GM08714 (cell line): ENCODE measurements around the gene TOM1L2.

Experiments used
- H3K4me3 ChIP-seq: fragments of 200-500 bp; sonication (Bioruptor generic); 2 replicates; pipeline ENCODE4 v1.5.1; 2014; ENCODE audit warnings: mild to moderate bottlenecking, low read length, inconsistent platforms
- ZNF274 ChIP-seq: IDR thresholded peaks from 2 replicates; pipeline ENCODE4 v1.6.1; 2012; ENCODE audit warnings: mild to moderate bottlenecking, low read depth, low read length

The TOM1L2 gene

DNA sequence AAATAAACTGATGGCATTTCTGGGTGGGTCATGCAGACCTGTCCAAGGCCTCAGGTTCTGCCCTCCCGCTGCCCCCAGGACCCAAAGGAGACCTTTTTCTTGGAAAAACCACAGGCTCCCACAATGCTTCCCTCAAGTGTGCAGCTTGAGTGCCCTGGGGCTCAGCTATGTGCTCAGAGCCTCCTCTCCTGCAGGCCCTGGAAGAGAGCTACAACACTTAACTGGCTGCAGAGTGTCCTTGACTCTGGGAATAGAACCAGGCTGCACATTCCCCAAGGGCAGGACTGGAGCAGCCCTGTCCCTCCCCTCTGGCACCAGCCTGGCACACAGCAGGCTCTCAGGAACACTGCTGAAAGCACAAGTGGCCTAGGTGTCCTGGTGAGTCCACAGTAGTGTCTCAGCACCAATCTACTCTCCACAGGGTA is 130.6 kb downstream of the TOM1L2 start:
- no peak for TF ChIP-seq ZNF274

DNA sequence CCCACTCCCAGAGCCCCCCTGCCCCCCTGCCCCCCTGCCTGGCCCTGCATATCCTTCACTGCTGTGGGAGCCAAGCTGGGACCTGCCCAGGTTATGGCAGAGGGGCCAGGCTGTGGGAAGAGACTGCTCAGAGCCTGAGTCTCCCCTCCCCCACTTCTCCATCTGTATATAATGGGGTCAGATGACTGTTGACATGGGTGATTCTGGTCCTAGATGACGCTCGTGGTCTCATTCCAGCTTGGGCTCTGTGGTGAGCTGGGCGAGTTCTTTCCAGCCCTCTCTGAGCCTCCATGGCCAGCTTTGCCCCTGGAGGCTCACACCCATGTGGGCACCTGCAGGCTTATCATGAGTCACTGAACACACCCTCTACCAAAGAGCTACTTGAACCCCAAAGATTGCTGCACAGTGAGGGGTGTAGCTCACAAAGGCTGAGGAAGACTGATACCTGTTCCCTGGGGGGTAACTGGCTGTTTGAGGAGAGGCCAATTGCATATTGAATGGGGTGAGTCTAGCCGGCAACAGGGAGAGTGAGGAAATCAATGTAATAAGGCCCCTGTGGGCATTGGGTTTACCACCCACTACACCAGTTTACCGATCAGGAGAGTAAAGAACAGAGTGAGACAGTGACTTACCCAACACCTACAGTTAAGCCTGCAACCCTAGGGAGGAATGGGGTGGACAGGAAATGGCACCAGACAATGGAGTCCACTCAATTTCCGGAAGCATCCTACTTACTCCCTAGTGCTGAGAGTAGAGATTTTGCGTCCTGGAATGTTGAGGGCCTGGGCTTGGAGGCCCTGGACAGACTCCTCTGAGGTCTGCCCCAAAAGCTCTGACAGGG is 131.2 kb downstream of the TOM1L2 start:
- H3K4me3 ChIP-seq: no peak overlapping the region
- no peak for TF ChIP-seq ZNF274

More for the DNA sequence above, 130.6 kb downstream of the TOM1L2 start:
- H3K4me3 ChIP-seq: no peak overlapping the region

DNA sequence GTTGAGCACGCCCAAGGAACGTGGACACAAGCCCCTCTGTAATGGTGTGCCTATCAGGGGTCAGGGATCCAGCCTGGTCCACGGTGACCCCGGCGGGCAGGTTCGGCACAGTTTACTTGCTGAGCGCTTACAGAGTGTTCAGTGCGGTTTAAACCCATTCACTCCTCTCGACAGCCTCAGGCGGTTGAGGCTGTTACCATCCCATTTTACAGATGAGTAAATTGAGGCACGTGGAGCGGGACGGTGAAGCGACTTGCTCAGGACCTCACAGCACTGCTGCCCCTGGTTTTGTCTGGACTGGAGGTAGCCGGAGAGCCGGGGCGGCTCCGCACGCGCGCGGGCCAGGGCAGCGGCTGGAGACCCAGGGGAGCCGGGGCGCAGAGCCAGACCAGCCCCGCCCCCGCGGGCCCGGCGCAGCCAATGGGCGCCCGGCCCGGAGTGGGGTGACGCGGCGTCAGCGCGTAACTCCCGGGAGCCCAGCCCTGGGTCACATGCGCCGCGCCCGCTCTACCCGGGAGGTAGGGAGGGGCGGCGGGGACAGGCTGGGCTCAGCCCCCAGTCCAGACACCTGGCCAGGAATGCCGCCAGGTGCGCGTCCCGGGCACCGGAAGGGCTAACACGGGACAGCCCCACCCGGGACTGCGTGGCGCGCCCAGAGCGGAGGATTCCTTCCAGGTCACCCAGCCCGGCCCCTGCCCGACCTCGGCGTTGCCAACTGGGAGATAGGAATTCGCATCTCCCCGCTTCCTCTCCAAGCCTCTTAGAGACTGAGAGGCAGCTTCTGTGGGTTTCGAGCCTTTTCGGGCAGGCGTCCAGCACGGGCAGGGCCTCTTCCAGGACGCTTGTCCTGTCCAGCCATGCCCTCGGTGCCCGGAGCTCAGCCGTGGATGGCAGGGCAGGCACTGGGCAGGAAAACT is 132.2 kb downstream of the TOM1L2 start:
- peak overlapping the region; percentile 36; the same call in 1 of the 2 replicates for H3K4me3 ChIP-seq
- TF ChIP-seq ZNF274: no peak

DNA sequence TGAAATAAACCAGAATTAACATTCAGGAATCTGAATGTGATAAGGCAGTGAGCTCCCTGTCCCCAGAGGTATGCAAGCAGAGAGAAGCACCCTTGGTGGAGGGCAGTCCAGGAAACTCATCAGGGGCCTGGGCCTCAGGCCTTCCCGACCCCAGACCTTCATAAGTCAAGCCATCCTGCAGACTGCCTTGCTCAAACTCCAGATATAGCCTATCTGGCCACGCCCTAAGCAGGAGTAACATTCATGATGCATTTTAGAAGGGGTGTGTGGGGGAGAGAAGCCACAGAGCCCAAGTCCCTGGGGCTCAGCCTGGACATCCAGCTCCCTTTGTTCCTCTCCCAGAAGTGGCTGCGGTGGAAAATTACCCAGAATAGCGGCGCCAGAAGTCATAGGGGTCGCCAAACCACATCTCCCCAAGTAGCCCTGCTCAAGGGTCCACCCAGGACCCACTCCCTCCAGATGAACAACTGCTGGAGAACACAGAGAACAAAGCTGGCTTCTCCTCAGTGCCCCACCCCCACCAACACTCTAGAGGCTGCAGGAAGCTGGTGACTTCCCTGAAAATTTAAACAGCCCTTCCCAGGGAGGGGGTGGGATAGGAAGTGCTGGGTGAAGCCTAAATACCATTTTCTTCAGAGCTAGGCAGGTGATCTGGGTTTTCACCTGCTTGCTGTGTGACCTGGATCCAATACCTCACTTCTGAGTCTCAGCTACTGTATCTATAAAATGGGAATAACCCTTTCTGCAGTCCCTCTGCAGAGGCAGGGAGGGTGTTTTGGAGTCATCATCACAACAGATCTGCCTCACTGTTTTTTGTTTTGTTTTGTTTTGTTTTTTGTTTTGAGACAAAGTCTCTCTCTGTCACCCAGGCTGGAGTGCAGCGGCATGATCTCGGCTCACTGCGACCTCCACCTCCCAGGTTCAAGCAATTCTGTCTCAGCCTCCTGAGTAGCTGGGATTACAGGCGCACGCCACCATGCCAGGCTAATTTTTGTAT is 133.9 kb downstream of the TOM1L2 start:
- no peak for TF ChIP-seq ZNF274
- no peak overlapping the region for H3K4me3 ChIP-seq

DNA sequence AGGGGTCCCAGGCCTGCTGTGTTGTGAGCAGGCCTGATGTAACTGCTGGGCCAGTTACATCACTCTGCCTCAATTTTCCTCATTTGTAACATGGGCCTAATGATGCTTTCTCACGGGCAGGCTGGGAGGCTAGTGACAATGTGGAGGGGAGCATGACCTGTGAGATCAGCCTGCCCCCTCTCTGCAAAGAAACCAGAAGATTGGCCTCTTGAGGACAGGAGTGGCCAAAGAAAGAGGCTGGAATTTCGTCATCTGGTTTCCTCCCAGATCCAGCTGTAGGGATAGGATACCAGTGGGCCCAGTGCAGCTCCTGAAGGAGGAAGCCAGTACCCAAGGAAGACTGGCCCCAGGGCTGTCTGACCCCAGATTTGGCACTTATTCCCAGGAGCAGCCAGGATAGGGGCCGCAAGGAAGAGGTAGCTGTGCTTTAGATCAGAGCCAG is 134.8 kb downstream of the TOM1L2 start:
- H3K4me3 ChIP-seq: no peak overlapping the region

DNA sequence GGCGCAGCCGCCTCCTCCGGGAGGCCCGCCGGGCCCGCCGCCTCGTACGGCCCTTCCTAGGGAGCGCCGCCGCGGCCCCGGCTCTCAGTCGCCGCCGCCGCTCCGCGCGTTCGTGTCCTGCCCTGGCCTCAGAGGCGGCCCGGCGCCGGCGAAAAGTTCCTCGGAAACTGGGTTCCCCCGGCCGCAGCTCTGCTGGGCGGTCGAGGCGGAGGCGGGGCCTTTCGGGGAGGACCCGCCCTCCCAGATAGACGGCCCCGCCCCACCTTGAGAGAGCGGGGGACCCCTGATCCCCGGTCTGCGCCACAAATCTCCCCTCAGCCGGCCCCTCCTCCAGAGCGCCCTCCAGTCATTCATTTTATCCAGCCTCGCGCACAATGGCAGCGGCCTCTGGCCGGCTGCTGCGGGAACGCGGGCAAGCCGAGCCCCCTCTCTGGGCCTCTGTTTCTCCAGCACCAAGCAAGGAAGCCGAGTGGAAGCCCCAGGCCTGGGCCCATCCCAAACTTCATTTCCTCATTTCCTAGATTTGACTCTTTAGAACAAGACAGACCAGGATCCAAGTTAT is 135.3 kb downstream of the TOM1L2 start, which contains the start of gene SREBF1:
Gene SREBF1, minus strand, starts transcription at position 169 of the 562 bp plus-strand sequence. CDS start 169 bp downstream, outside the sequence.
- no peak for TF ChIP-seq ZNF274
- H3K4me3 ChIP-seq: peak within 1 kb of the TSS; percentile 71

More for the DNA sequence above, 134.8 kb downstream of the TOM1L2 start:
- no peak for TF ChIP-seq ZNF274

DNA sequence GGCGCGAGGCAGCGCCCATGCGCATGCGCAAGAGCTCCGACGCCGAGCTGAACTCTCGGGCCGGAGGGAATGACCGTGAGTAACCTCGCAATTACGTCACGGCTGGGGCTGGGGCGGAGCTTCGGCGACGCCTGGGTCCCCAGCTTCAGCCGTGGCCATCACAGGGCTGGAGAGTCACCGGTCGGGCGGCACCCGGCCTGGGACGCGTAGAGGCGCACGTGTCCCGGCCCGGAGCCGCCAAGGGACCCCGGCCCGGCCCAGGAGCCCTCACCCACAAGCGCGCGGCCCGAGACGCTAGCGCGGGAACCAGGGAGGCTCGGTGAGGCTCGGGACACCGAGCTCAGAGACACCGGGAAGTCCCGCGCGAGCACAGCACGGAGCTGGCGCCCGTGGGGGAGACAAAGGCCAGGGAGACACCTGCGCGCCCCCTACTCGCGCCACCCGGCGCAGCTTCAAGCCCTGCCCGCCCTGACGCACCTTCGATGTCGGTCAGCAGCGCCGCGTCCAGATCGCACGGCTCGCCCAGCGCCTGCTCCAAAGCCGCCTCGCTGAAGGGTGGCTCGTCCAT is 135.9 kb downstream of the TOM1L2 start:
- TF ChIP-seq ZNF274: no peak
- peak overlapping the region; percentile 71 for H3K4me3 ChIP-seq

DNA sequence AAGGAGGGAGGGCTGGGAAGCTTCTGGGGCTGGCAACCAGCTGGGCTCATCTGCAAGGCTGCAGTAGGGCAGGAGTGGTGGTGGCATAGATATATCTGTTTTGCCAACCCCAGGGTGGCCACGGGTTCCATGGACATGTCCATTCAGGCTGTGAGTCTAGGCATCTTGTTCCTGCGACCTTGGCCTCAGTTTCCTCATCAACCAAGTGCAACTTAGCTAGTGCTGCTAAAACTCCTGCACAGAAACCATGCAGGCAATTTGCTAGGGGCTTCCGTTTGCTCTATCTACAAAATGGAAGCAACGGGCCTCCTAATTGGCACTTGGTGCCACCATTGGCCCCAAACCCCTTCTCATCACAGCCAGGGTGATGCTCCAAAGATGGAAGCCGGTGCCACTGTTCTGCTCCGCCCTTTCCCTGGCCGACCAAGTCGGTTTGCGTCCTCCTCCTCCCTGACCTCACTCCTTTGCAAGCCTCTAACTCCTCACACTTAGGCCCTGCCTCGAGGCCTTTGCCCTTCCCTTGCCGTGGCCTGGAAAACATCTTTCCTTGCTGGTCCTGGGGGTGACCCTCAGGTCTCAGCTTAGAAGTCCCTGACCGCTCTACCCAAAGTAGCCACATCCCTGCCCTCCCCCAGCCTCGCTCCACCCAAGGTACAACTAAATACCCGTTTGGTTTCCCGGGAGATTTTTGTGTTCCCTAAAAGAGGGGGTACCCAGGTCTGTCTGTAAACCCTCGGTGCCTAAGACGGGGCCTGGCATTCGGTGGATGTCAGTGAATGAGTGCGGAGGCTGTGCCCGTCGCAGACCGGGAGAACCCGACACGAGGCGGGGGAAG is 136.6 kb downstream of the TOM1L2 start:
- H3K4me3 ChIP-seq: no peak overlapping the region; the same call in 1 of the 2 replicates
- TF ChIP-seq ZNF274: no peak

DNA sequence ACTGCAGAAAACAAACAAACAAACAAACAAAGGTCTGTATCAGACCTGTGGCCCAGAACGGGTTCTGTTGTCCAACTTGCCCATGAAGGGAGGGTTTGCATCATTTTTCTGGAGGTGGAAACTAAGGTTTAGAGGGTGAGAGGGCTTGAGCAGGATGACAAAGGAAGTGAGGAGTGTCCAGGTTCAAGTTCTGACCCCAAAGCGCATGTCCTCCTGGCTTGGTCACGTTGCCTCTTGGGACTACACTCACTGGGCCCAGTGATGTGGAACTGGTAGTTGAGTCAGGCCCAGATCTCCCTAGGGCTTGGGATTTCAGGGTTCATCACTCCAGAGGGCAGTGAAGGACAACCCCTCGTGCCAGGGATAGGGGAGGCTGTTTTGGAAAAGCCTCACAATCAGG is 137.2 kb downstream of the TOM1L2 start:
- TF ChIP-seq ZNF274: no peak
- H3K4me3 ChIP-seq: no peak overlapping the region

DNA sequence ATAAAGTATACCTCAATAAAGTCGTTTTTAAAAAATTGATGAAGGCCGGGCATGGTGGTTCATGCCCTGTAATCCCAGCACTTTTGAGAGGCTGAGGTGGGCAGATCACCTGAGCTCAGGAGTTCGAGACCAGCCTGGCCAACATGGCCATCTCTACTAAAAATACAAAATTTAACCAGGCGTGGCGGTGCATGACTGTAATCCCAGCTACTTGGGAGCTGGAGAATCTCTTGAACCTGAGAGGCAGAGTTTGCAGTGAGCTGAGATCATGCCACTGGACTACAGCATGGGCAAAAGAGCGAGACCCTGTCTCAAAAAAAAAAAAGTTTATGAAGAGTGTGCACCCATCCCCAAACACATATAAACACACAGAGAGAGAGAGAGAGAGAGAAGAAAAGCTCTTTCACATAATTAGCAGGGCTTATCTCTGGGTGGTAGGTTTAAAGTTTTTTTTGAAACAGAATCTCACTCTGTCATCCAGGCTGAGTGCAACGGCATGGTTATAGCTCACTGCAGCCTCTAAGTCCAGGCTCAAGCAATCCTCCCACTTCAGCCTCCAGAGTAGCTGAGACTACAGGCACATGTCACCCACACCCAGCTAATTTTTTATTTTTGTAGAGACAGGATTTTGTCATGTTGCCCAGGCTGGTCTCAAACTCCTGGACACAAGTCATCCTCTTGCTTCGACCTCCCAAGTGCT is 138.4 kb downstream of the TOM1L2 start:
- H3K4me3 ChIP-seq: no peak overlapping the region

DNA sequence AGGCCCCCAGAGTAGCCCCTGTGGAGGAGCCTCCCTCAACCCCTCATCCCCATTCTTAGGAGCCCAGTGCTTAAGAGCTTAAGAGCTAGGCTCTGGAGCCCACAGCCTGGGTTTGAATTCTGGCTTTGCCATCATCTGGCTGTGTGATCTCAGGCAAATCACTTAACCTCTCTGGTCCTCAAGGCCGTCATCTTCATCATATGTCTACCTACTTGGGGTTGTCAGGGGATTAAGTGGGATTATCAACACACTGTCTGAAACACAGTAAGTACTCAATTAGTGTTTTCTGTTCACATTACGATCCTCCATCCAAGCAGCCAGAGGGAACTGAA is 140.2 kb downstream of the TOM1L2 start:
- no peak for TF ChIP-seq ZNF274
- H3K4me3 ChIP-seq: no peak overlapping the region

More for the DNA sequence above, 138.4 kb downstream of the TOM1L2 start:
- TF ChIP-seq ZNF274: no peak
